ENCODE results near the gene AR.

DNA sequence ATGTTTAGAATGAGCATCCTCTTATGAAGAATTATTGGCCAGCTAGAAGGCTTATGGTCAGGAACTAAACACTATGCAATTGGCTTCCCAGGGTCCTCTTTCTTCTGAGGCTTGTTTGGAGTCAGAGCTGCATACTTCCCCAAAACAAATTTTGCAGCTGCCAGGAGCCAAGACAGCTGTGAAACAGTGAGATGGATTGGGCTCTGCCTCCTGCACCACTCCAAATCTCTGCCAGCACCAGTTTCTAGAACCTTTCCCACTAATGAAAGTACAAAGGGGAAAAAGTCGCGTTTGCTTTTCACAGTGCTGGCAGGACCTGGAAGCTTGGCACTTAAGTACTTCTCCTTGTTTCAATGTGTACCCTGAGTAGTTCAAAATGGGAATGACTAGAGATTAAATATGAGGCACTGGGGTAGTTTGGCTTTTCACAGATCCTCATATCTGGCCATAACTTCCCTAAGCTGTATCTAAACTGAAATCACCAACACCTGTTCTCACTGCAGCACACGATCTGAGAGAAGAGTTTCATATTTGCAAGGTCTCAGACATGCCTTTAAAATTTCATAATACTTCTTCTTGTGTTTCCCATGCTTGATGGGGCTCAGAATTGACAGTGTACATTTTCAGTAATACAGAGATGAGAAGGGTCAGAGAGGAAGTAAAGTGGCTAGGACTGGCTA is 20.7 kb upstream of the AR start:
- TF ChIP-seq, protein P1, sequence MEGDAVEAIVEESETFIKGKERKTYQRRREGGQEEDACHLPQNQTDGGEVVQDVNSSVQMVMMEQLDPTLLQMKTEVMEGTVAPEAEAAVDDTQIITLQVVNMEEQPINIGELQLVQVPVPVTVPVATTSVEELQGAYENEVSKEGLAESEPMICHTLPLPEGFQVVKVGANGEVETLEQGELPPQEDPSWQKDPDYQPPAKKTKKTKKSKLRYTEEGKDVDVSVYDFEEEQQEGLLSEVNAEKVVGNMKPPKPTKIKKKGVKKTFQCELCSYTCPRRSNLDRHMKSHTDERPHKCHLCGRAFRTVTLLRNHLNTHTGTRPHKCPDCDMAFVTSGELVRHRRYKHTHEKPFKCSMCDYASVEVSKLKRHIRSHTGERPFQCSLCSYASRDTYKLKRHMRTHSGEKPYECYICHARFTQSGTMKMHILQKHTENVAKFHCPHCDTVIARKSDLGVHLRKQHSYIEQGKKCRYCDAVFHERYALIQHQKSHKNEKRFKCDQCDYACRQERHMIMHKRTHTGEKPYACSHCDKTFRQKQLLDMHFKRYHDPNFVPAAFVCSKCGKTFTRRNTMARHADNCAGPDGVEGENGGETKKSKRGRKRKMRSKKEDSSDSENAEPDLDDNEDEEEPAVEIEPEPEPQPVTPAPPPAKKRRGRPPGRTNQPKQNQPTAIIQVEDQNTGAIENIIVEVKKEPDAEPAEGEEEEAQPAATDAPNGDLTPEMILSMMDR (IDR thresholded peaks at IDR 0.05; ENCODE audit: insufficient read depth, low read depth, low read length) = no peak
- TF ChIP-seq EZH2 (IDR thresholded peaks at IDR 0.05; ENCODE audit: insufficient read depth, low read length) = no peak
